HepG2 (cell line): ENCODE results near the gene TTC38. TPM values are rescaled to one million over a fixed set of nuclear protein-coding genes. Genes with fewer than 3 reads are reported as not detected.

Source experiments
- AGO2 ChIP-seq: fragments of 200-400 bp; formaldehyde crosslinking; optimal IDR thresholded peaks from 2 replicates; pipeline ENCODE3; 2017; ENCODE audit warnings: mild to moderate bottlenecking, low read depth, low read length, moderate library complexity
- DNMT3B ChIP-seq: conservative IDR thresholded peaks from 2 replicates; pipeline ENCODE4 v1.6.1; 2016; ENCODE audit warnings: missing biosample characterization, control low read depth
- HMGXB3 ChIP-seq: sonication (generic); formaldehyde crosslinking; IDR thresholded peaks from 2 replicates; pipeline ENCODE4 v1.4.0; 2020; ENCODE audit warnings: missing genetic modification reagents, borderline replicate concordance
- HNRNPL ChIP-seq: fragments of 200-400 bp; formaldehyde crosslinking; IDR thresholded peaks from 2 replicates; pipeline ENCODE4 v1.6.1; 2017; ENCODE audit warnings: mild to moderate bottlenecking, low read depth, low read length
- MED13 ChIP-seq: sonication (generic); formaldehyde crosslinking; IDR thresholded peaks from 2 replicates; pipeline ENCODE4 v1.5.0; 2020; ENCODE audit warnings: missing genetic modification reagents
- MTF1 ChIP-seq: sonication (generic); formaldehyde crosslinking; IDR thresholded peaks from 2 replicates; pipeline ENCODE4 v1.5.0; 2020; ENCODE audit warnings: missing genetic modification reagents
- MTF2 ChIP-seq: sonication (generic); formaldehyde crosslinking; IDR thresholded peaks from 2 replicates; pipeline ENCODE4 v1.5.0; 2020; ENCODE audit warnings: missing genetic modification reagents, borderline replicate concordance
- NFE2L1 ChIP-seq: sonication (generic); formaldehyde crosslinking; IDR thresholded peaks from 2 replicates; pipeline ENCODE4 v1.4.0; 2020; ENCODE audit warnings: missing genetic modification reagents, mild to moderate bottlenecking, borderline replicate concordance
- NKX3-1 ChIP-seq: sonication (generic); formaldehyde crosslinking; IDR thresholded peaks from 2 replicates; pipeline ENCODE4 v1.5.0; 2020; ENCODE audit warnings: missing genetic modification reagents
- NR2F6 ChIP-seq, 2 experiments: IDR thresholded peaks; 2 replicates each; pipeline ENCODE4 v1.6.1; 2016; ENCODE audit warnings: antibody characterized with exemption in 1 of 2, mild to moderate bottlenecking in 1 of 2
- SMC3 ChIP-seq: IDR thresholded peaks from 2 replicates; pipeline ENCODE4 v1.6.1; 2011; ENCODE audit warnings: low read length, improper control_type of control experiment
- SRF ChIP-seq: IDR thresholded peaks from 2 replicates; pipeline ENCODE4 v1.6.1; 2011; ENCODE audit warnings: mild to moderate bottlenecking, low read depth, low read length, moderate library complexity
- ZNF605 ChIP-seq: sonication (generic); formaldehyde crosslinking; IDR thresholded peaks from 2 replicates; pipeline ENCODE4 v1.8.0; 2022; ENCODE audit warnings: mild to moderate bottlenecking, missing genetic modification reagents
- ZNF646 ChIP-seq: sonication (generic); formaldehyde crosslinking; IDR thresholded peaks from 2 replicates; pipeline ENCODE4 v1.9.0; 2021; ENCODE audit warnings: mild to moderate bottlenecking, missing genetic modification reagents
- ZNF777 ChIP-seq: sonication (generic); formaldehyde crosslinking; IDR thresholded peaks from 2 replicates; pipeline ENCODE4 v1.4.0; 2020; ENCODE audit warnings: missing genetic modification reagents
- ZNF839 ChIP-seq: sonication (generic); formaldehyde crosslinking; IDR thresholded peaks from 2 replicates; pipeline ENCODE4 v1.4.0; 2020; ENCODE audit warnings: missing genetic modification reagents, mild to moderate bottlenecking, borderline replicate concordance
- polyA plus RNA-seq, 8 experiments: library from polyadenylated mRNA; depleted of rRNA in 3 of 8; stranded (reverse) in 7 of 8; unstranded in 1 of 8; fragments of >200 nt; fragmentation: Illumina TruSeq in 4 of 8; extraction: Trizol in 4 of 8; gene quantifications; 2 replicates each; pipeline versions ENCODE4 v1.2.1 to v1.2.3, GENCODE V29; 2011 to 2016; ENCODE audit warnings: low read depth in 4 of 8, missing spikeins in 1 of 8, mixed read lengths in 1 of 8; ENCODE audit not compliant: insufficient read depth in 1 of 8
- total RNA-seq, 5 experiments: library from RNA; depleted of rRNA; stranded (reverse); fragments of >200 nt; fragmentation: Illumina TruSeq; extraction: Trizol; gene quantifications; 2 replicates each; pipeline ENCODE4 v1.2.3, GENCODE V29; 2016; ENCODE audit warnings: low read depth in 1 of 5
- TF ChIP-seq, protein P1 (sequence below): sonication (generic); formaldehyde crosslinking; IDR thresholded peaks from 2 replicates; pipeline ENCODE4 v1.4.0; 2020; ENCODE audit warnings: missing genetic modification reagents

Gene TTC38
- total and polyA plus RNA-seq, 2 of the 13 experiments (the other 11 are each of a cell fraction or from before 2014, with no cell fraction given): 101 to 105 TPM

GRCh38 chr22:46250783-46251125 lies 17.1 kb upstream of the TTC38 start (continued):
- TF ChIP-seq AGO2: peak; percentile 90
- TF ChIP-seq DNMT3B: 0 out of 2 replicates have a peak, but pooled peaks have one; percentile 8
- TF ChIP-seq, protein P1, sequence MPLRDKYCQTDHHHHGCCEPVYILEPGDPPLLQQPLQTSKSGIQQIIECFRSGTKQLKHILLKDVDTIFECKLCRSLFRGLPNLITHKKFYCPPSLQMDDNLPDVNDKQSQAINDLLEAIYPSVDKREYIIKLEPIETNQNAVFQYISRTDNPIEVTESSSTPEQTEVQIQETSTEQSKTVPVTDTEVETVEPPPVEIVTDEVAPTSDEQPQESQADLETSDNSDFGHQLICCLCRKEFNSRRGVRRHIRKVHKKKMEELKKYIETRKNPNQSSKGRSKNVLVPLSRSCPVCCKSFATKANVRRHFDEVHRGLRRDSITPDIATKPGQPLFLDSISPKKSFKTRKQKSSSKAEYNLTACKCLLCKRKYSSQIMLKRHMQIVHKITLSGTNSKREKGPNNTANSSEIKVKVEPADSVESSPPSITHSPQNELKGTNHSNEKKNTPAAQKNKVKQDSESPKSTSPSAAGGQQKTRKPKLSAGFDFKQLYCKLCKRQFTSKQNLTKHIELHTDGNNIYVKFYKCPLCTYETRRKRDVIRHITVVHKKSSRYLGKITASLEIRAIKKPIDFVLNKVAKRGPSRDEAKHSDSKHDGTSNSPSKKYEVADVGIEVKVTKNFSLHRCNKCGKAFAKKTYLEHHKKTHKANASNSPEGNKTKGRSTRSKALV (CRISPR knock-in tag): 0 out of 2 replicates have a peak, but pooled peaks have one; percentile 69
- TF ChIP-seq ZNF777 (CRISPR knock-in tag): no peak
- no peak for TF ChIP-seq SRF
- no peak for TF ChIP-seq MTF2 (CRISPR knock-in tag)
- TF ChIP-seq MED13: 0 out of 2 replicates have a peak, but pooled peaks have one; percentile 39
- TF ChIP-seq SMC3: no peak
- peak; percentile 9; the same call in 1 of the 2 replicates for TF ChIP-seq NKX3-1 (CRISPR knock-in tag)
- 0 out of 2 replicates have a peak, but pooled peaks have one; percentile 3 for TF ChIP-seq ZNF646 (CRISPR knock-in tag)
- TF ChIP-seq NFE2L1: no peak
- no peak for TF ChIP-seq HMGXB3 (CRISPR knock-in tag)
- peak; percentile 86; the same call in 1 of the 2 replicates for TF ChIP-seq ZNF605 (CRISPR knock-in tag)
- TF ChIP-seq ZNF839 (CRISPR knock-in tag): no peak
- 0 out of 2 replicates have a peak, but pooled peaks have one; percentile 21 for TF ChIP-seq HNRNPL
- TF ChIP-seq NR2F6 (IDR thresholded peaks at IDR 0.05): no peak; the same call in 1 of the 2 replicates
- TF ChIP-seq NR2F6 (CRISPR knock-in tag; IDR thresholded peaks at IDR 0.05): peak; percentile 22; the same call in 1 of the 2 replicates
- no peak for TF ChIP-seq MTF1 (CRISPR knock-in tag)
